CD1c-positive myeloid dendritic cell (primary cell): ENCODE data around the gene SEC16A.

Source experiments
- DNase-seq: peaks from one replicate; pipeline ENCODE4 v3.0.0-alpha.2; 2016; ENCODE audit errors: extremely low spot score

SEC16A gene

GRCh38 chr9:136463578-136463977 is 19.3 kb downstream of the SEC16A start:
- no peak for DNase-seq

GRCh38 chr9:136462664-136463063 is 20.2 kb downstream of the SEC16A start:
- no peak for DNase-seq

- DNase-seq, result no peak
These were observed 22.0 kb downstream of the SEC16A start for GRCh38 chr9:136460772-136461325.

GRCh38 chr9:136459425-136459824 is 23.4 kb downstream of the SEC16A start:
- DNase-seq, result no peak

GRCh38 chr9:136457326-136457725 is 25.5 kb downstream of the SEC16A start:
- no peak for DNase-seq

- DNase-seq, result no peak
These were observed 26.6 kb downstream of the SEC16A start for GRCh38 chr9:136456258-136456657.

GRCh38 chr9:136455043-136456002 is 27.5 kb downstream of the SEC16A start:
- no peak for DNase-seq

GRCh38 chr9:136454026-136454796 is 28.6 kb downstream of the SEC16A start:
- no peak for DNase-seq

- no peak for DNase-seq
These were observed 29.5 kb downstream of the SEC16A start for GRCh38 chr9:136453326-136453725.

GRCh38 chr9:136451221-136451877 is 31.5 kb downstream of the SEC16A start:
- no peak for DNase-seq

GRCh38 chr9:136448655-136449054 is 34.2 kb downstream of the SEC16A start:
- no peak for DNase-seq

GRCh38 chr9:136447173-136447778 is 35.6 kb downstream of the SEC16A start:
- no peak for DNase-seq

- no peak for DNase-seq
These were observed 37.0 kb downstream of the SEC16A start for GRCh38 chr9:136445799-136446198.

GRCh38 chr9:136444102-136444501 is 38.7 kb downstream of the SEC16A start:
- DNase-seq, result no peak

GRCh38 chr9:136443687-136444086 is 39.2 kb downstream of the SEC16A start:
- DNase-seq, result no peak

GRCh38 chr9:136443087-136443486 is 39.8 kb downstream of the SEC16A start:
- DNase-seq, result no peak

- DNase-seq, result no peak
These were observed 40.6 kb downstream of the SEC16A start for GRCh38 chr9:136442265-136442664.

GRCh38 chr9:136441681-136442245 is 41.1 kb downstream of the SEC16A start:
- DNase-seq, result no peak

GRCh38 chr9:136441191-136441680 is 41.6 kb downstream of the SEC16A start:
- no peak for DNase-seq

GRCh38 chr9:136439481-136440408 is 43.1 kb downstream of the SEC16A start, which contains the start of gene INPP5E:
TSS of gene INPP5E (minus strand) at chr9:136439845. CDS start at chr9:136439419, 426 bp downstream.
- peak; percentile 83 for DNase-seq
